AG09309 (cell line): Measurements from ENCODE around the gene JADE3.

ENCODE experiments used
- DNase-seq: peaks from one replicate; pipeline ENCODE4 v3.0.0-alpha.2; 2010; ENCODE audit warnings: low read depth
- H3K4me3 ChIP-seq: 2 replicates; pipeline ENCODE4 v1.5.1; 2011; ENCODE audit warnings: mild to moderate bottlenecking, low read depth, low read length, moderate library complexity; ENCODE audit not compliant: control insufficient read depth
- CTCF ChIP-seq: IDR thresholded peaks from 2 replicates; pipeline ENCODE4 v1.5.1; 2011; ENCODE audit warnings: mild to moderate bottlenecking, low read depth, low read length, inconsistent platforms; ENCODE audit not compliant: insufficient read depth, control insufficient read depth; ENCODE audit errors: missing control alignments

The JADE3 gene

GRCh38 chrX:47097018-47097417 is 184.8 kb downstream of the JADE3 start:
- no peak overlapping the region for H3K4me3 ChIP-seq
- no peak for TF ChIP-seq CTCF
- DNase-seq = no peak

GRCh38 chrX:47098338-47099094 is 186.3 kb downstream of the JADE3 start:
- H3K4me3 ChIP-seq = no peak overlapping the region
- no peak for DNase-seq
- no peak for TF ChIP-seq CTCF

- H3K4me3 ChIP-seq = no peak overlapping the region
- no peak for TF ChIP-seq CTCF
- DNase-seq = no peak
Observed at GRCh38 chrX:47101206-47101605, 189.0 kb downstream of the JADE3 start.
